Fibroblast of mammary gland (primary cell): ENCODE results near the gene RPL7L1.

Experiments used
- DNase-seq: peaks from one replicate; pipeline ENCODE4 v3.0.0-alpha.2; 2010; ENCODE audit warnings: low read depth
- H3K4me3 ChIP-seq: 2 replicates; pipeline ENCODE4 v1.5.1; 2011; ENCODE audit warnings: low read depth, mild to moderate bottlenecking, low read length, moderate library complexity; ENCODE audit not compliant: control insufficient read depth
- TF ChIP-seq, protein P1 (sequence below): conservative IDR thresholded peaks from 2 replicates; pipeline ENCODE4 v1.5.1; 2011; ENCODE audit warnings: low read depth, low read length, inconsistent platforms; ENCODE audit not compliant: control insufficient read depth, insufficient read depth

Gene RPL7L1

DNA sequence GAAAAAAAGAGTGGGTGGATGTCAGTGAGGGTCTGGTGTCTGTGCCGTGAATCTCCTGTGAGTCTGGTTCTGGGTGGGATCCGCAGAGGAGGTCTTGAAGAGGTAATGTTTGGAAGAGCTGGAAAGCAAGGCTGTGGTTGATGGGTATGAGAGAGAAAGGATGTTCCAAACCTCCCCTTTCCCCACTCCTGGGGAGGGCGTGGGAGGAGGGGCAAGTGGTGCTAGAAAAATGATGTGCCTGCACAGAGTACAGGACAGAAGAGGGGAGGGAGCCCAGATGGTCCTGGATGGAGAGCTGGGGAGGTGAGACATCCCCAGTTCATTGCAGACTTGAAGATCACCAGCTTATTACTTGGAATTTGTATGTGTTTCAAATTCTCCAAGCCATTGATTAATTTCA is 53.0 kb downstream of the RPL7L1 start:
- TF ChIP-seq, protein P1, sequence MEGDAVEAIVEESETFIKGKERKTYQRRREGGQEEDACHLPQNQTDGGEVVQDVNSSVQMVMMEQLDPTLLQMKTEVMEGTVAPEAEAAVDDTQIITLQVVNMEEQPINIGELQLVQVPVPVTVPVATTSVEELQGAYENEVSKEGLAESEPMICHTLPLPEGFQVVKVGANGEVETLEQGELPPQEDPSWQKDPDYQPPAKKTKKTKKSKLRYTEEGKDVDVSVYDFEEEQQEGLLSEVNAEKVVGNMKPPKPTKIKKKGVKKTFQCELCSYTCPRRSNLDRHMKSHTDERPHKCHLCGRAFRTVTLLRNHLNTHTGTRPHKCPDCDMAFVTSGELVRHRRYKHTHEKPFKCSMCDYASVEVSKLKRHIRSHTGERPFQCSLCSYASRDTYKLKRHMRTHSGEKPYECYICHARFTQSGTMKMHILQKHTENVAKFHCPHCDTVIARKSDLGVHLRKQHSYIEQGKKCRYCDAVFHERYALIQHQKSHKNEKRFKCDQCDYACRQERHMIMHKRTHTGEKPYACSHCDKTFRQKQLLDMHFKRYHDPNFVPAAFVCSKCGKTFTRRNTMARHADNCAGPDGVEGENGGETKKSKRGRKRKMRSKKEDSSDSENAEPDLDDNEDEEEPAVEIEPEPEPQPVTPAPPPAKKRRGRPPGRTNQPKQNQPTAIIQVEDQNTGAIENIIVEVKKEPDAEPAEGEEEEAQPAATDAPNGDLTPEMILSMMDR: no peak
- DNase-seq: no peak
- H3K4me3 ChIP-seq: no peak overlapping the region

DNA sequence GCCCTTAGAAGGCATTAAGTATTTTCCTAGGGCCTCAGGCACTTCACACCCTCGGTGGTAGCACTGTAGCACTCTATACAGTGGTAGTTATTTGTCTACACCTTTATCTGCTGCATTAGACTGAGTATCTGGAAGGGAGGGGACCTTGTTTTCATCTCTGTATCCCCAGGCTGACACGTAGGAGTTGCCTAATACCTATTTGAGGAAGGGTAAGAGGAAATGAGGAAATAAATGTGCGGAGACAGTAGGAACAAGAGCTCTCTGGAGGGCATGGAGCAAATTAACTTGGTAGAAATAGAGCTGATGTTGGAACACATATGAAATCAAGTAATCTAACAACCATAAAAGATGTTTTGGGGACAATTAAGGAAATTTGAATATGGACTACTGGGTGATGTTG is 53.8 kb downstream of the RPL7L1 start:
- no peak for DNase-seq
- TF ChIP-seq, protein P1: no peak
- no peak overlapping the region for H3K4me3 ChIP-seq

DNA sequence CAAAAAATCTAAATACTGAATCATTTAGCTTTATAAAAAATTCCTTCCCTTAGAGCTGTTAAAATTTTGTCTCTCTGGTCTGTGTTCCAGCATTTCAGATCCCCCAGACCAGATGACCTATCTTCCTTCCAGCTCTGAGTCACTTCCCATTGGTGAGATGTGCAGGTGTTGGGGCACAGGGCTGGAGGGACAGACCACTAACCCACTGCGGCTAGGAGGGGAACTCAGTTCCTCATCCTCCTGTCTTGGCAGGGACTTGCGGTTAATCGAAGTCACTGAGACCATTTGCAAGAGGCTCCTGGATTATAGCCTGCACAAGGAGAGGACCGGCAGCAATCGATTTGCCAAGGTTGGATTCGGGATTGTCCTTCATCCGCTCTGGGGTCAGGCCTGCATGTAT is 55.9 kb downstream of the RPL7L1 start:
- no peak for DNase-seq
- TF ChIP-seq, protein P1: no peak
- no peak overlapping the region for H3K4me3 ChIP-seq

DNA sequence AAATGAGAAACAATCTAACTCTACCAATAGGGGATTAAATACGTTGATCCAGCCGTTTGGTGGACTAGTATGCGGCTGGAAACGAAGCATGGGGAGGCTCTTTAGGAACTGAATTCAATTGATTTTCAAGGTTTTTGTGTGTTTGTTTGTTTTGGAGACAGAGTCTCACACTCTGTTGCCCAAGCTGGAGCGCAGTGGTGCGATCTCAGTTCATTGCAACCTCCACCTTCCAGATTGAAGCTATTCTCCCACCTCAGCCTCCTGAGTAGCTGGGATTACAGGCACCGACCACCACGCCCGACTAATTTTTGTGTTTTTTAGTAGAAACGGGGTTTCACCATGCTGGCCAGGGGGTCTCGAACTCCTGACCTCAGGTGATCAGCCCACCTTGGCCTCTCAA is 57.0 kb downstream of the RPL7L1 start:
- TF ChIP-seq, protein P1: no peak
- H3K4me3 ChIP-seq: no peak overlapping the region
- DNase-seq: no peak

DNA sequence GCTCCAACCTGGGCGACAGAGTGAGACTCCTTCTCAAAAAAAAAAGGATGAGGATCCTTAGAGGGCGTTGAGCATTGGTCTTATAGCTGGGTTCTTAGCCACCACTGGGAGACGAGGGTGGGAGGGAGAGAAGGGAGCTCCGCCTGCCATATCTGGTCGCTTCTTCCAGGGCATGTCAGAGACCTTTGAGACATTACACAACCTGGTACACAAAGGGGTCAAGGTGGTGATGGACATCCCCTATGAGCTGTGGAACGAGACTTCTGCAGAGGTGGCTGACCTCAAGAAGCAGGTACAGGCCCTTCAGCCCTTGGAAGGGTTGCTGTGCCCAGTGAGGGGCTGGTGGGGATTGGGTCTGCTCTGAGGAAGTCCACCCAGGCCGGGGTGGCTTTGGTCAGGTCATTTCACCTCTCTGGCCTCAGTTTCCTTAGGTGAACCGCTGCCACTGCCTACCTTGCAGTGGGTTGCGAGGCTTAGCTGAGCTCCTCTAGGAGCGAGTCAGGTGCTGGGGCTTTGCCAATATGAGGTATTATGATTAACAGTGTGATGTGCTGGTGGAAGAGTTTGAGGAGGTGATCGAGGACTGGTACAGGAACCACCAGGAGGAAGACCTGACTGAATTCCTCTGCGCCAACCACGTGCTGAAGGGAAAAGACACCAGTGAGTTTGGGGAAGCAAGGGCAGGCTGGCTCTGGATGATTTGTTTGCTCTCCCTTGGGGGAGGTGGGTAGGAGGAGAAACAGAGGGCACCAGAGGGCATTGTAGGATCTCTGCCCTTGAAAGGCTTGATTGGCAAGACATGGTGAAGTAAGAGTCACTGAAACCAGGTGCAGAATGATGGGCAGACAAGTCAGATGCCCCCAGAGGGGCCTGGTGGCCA is 58.4 kb downstream of the RPL7L1 start:
- TF ChIP-seq, protein P1: no peak
- no peak for DNase-seq
- no peak overlapping the region for H3K4me3 ChIP-seq

DNA sequence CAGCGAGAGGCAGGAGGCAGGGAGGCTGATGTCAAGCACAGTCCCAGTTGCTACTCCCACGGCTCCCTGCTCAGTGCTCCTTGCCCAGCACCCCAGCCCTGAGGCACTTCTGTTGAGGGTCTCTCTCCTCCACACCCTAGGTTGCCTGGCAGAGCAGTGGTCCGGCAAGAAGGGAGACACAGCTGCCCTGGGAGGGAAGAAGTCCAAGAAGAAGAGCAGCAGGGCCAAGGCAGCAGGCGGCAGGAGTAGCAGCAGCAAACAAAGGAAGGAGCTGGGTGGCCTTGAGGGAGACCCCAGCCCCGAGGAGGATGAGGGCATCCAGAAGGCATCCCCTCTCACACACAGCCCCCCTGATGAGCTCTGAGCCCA is 59.0 kb downstream of the RPL7L1 start:
- TF ChIP-seq, protein P1: no peak
- DNase-seq: no peak
- H3K4me3 ChIP-seq: no peak overlapping the region
